NB4 (cell line): ENCODE data around the gene ELL.

Source experiments
- CTCF ChIP-seq: IDR thresholded peaks from one replicate; pipeline ENCODE4 v1.5.1; 2012; ENCODE audit warnings: low read depth, low read length
- MAX ChIP-seq: IDR thresholded peaks from 2 replicates; pipeline ENCODE4 v1.6.1; 2011; ENCODE audit warnings: low read depth, low read length
- MYC ChIP-seq: IDR thresholded peaks from 2 replicates; pipeline ENCODE4 v1.6.1; 2011; ENCODE audit warnings: low read depth, low read length
- POLR2A ChIP-seq: IDR thresholded peaks from 2 replicates; pipeline ENCODE4 v1.6.1; 2011; ENCODE audit warnings: mild to moderate bottlenecking; ENCODE audit not compliant: insufficient read length; ENCODE audit errors: extremely low read depth

DNA sequence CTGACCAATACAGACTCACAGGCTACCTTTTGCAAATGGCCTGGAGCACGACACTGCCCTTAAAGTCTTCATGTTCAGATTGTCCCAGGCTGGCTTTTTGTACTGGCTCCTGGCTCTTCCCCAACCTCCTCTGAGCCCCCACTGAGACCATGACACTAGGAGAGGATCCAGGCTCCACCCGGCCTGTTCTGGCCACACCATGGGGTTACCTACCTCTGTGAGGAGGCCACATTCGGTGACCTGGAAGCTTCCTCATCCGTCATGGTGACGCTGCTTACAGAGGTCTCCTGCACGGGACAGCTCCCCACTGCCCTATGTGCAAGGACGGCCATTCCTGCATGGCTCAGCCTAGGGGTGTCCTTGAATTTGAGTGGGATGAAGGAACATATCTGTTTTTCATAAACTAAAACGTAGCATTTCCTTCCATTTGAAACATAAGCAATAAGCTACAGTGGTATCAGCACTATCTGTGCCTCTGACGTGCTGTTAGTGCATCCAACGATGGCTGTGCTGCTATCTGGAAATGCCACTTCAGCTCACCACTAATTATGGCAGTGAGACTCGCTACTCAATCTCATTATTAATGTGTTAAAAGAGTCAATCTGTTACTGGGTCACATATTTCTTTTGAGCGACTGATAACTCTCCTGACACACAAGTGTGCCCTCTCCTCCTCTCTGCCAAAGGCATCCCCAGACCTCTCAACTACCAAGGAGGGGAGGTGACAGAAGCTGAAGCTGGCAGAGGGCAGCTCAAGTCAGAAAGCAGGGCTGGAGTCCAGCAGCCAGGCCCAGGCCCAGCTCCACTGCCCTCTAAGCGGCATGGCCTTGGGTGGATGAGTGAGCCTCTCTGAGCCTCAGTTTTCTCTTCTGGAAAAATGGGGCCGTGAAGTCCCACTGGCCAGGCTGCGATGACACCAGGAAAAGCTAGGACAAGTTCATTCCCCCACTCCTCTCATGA, 29.6 kb downstream of the ELL start:
- TF ChIP-seq CTCF (no peak), MAX (no peak), POLR2A (no peak), MYC (no peak)
